Measurements from ENCODE around the gene CCIN.
"Not testable (repeated sequence)": the region's sequence is repeated elsewhere in the genome, so short reads cannot be mapped to it uniquely, and the experiment has no call there.

Gene CCIN

GRCh38 chr9:36161187-36161586, 8.0 kb upstream of the CCIN start:
- H3K4me3 ChIP-seq (ENCODE audit: low read length): no peak overlapping the region
- no peak for TF ChIP-seq ZNF274 (IDR thresholded peaks at IDR 0.05; ENCODE audit: low read depth, low read length)

DNA sequence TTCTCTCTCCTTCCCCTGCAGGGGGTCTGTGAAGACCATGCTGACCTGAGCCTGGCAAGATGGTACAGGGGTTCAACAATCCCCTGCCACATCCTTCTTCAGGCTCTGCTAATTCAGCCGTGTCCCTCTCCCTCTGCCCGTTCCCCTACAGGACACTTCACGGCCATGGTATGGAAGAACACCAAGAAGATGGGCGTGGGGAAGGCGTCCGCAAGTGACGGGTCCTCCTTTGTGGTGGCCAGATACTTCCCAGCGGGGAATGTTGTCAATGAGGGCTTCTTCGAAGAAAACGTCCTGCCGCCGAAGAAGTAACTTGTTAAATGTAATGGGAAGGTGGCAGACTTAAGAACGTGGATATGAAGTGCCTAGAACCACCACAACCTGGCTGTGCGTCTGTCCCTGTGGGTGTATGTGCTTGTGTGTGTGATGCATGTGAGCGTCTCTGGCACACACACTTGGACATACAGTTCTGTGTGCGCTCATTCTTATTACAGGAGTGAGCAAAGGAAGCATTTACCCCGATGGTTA, 6.9 kb upstream of the CCIN start:
- no peak overlapping the region for H3K4me3 ChIP-seq (ENCODE audit: low read length)
- TF ChIP-seq ZNF274 (IDR thresholded peaks at IDR 0.05; ENCODE audit: low read depth, low read length): no peak

DNA sequence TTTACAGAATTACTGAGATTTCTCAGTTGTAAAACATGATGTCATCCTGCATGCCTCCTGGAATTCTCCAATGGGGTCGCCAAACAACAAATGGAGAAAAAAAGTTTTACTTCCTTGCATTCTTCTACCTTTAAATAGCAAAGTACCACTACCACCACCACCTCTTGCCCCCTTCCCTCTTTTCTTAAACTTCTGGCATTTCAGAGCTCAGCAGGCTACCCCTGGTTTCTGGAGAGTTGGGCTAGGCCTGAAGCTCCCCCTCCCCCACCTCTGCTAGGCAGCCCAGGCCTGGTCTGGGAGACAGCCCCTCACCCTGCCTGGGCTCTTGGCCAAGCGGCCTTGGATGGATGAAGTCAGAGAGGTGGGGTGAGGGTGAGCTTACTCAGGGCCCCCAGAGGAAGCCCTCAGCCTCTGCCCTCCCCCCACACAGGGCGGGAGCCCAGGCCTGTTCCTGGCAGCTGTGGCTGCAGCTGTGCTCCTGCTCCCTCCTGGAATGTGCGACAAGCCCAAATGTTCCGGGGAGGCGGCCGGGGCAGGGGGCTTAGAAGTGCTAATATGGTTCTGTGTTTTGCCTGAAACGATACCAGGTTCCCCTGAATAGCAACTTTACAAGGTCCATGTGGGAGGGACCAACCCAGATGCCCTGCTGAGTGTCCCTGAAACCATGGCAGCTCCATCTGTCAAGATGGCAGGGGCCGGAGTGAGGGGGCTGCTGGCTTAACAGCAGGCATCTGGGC, 6.0 kb upstream of the CCIN start:
- TF ChIP-seq ZNF274 (IDR thresholded peaks at IDR 0.05; ENCODE audit: low read depth, low read length): no peak

DNA sequence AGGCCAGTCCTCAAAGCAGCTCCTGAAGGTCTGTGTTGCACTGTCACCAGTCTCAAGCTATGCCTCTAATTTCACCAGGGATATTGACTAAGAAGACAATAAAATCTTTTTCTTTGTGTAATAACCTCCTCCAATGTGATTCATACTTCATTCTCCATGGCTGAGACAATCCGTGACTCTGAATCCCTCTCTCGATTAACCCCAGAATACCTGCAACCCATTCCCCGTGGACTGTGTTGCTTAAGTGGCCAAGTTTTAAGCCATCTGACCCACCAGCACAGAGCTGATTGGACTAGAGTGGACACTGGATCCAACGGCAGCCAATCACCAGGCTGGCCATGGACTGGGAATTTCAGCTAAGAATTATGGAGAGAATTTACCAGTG, 5.4 kb upstream of the CCIN start:
- no peak overlapping the region for H3K4me3 ChIP-seq (ENCODE audit: low read length)
- TF ChIP-seq ZNF274 (IDR thresholded peaks at IDR 0.05; ENCODE audit: low read depth, low read length): no peak

More for the DNA sequence above, 6.0 kb upstream of the CCIN start:
- no peak overlapping the region for H3K4me3 ChIP-seq (ENCODE audit: low read length)

- no peak overlapping the region for H3K4me3 ChIP-seq (ENCODE audit: low read length)
- TF ChIP-seq ZNF274 (IDR thresholded peaks at IDR 0.05; ENCODE audit: low read depth, low read length): no peak
Observed at GRCh38 chr9:36164372-36164771, 4.8 kb upstream of the CCIN start.

DNA sequence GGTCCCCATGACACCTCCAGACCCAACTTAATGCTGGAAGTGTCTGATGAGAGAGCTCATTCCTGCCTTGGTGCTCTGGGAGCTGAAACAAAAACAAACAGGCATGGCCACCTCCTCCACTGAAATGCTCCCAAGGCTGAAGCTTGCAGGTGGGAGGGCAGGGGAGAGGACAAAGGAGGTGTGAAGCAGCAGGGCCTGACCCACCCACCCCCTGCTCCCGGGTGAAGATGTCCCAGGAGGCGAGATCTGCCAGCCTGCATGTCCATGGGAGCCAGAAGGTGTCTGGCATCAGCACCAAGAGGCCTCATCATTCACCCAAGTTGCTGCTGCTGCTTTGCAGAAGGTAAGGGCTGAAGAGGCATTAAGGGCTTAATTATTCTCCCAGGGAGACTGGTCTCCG, 4.2 kb upstream of the CCIN start:
- H3K4me3 ChIP-seq (ENCODE audit: low read length): no peak overlapping the region
- TF ChIP-seq ZNF274 (IDR thresholded peaks at IDR 0.05; ENCODE audit: low read depth, low read length): no peak

DNA sequence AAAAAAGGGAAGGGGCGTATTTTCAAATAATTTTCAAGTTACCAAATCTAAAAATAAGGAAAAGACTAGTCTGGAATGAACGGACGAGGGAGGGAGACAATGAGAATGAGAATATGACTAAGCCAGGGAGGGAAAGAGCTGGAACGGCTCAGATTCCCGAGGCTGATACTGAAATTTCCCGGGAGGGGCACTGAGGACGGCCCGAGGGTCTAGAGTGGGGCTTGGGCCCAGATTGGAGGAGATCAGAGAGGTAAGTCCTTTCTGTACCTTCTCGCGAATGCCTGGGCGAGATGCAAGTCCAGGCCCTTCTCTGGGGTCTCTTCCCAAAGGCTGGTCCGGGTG, 3.4 kb upstream of the CCIN start:
- TF ChIP-seq ZNF274 (IDR thresholded peaks at IDR 0.05; ENCODE audit: low read depth, low read length): no peak
- H3K4me3 ChIP-seq (ENCODE audit: low read length): no peak overlapping the region

DNA sequence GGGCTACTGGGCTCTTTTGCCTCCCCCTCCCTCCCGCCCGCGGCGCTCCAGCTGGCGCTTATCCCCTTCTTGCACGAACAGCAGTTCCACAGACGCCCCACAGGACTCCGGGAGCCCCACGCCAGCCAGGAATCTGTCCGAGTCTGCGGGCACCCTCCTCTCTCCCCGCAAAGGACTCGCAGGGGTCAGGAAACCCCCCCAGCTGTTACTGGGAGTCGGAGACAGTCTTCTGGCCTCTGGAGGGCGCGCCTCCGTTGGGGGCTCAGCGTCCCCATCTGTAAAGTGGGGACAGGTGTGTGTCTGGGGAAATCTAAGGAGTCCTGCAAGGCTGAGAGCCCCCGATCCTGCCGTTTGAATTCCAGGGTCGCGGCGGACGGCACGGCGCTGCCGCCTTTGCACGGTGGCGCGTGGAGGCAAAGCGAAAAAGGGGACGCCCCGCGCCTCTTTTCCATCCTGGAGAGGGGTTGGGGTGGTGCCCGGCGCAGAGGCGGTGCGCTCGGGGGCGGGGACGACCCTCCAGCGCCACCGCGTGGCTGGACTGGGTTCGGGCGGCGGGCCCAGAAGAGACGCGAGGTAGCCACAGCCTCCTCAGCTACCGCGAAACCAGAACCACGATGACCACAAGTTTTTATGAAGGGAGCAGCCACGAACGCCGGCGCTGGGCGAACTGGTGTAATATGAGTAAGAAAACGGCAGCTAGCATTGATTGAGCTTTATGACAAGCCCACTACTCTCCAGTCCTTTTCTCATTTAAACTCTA, 2.8 kb upstream of the CCIN start:
- TF ChIP-seq ZNF274 (IDR thresholded peaks at IDR 0.05; ENCODE audit: low read depth, low read length): no peak
- peak overlapping the region; percentile 7; the same call in 1 of the 2 replicates for H3K4me3 ChIP-seq (ENCODE audit: low read length)

GRCh38 chr9:36169708-36170107, 520 bp downstream of the CCIN start:
- TF ChIP-seq ZNF274 (IDR thresholded peaks at IDR 0.05; ENCODE audit: low read depth, low read length): no peak
- H3K4me3 ChIP-seq (ENCODE audit: low read length): no peak overlapping the region

- no peak for TF ChIP-seq ZNF274 (IDR thresholded peaks at IDR 0.05; ENCODE audit: low read depth, low read length)
- no peak overlapping the region for H3K4me3 ChIP-seq (ENCODE audit: low read length)
Observed at GRCh38 chr9:36170531-36170930, 1.3 kb downstream of the CCIN start.

DNA sequence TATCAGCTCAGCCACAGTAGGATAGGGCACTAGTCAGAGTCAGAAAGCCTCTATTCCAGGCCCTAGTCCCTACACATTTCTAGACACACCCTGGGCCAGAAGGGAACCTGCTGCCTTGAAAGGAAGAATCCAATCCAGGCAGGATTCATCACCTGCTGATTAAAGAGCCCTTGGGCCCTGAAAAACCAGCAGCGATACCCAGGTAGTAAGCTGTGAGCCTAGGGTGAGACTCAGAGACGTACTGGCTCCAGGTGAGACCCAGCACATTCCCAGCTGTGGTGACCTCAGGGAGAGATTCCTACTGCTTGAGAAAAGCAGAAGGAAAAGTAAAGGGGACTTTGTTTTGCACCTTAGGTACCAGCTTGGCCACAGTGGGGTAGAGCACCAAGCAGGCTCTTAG, 4.7 kb downstream of the CCIN start:
- H3K4me3 ChIP-seq (ENCODE audit: low read length): no peak overlapping the region
- no peak for TF ChIP-seq ZNF274 (IDR thresholded peaks at IDR 0.05; ENCODE audit: low read depth, low read length)

DNA sequence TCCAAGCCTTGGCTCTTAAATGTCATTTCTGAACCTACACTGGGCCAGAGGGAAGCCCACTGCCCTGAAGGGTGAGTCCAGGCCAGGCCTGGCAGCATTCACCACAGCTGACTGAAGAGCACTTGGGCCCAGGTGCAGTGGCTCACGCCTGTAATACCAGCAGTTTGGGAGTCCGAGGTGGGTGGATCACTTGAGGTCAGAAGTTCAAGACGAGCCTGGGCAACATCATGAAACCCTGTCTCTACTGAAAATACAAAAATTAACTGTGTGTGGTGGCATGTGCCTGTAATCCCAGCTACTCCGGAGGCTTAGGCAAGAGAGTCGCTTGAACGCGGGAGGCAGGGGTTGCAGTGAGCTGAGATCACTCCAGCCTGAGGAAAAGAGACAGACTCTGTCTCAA, 5.1 kb downstream of the CCIN start:
- no peak overlapping the region for H3K4me3 ChIP-seq (ENCODE audit: low read length)
- TF ChIP-seq ZNF274 (IDR thresholded peaks at IDR 0.05; ENCODE audit: low read depth, low read length): no peak

- TF ChIP-seq ZNF274 (IDR thresholded peaks at IDR 0.05; ENCODE audit: low read depth, low read length): no peak
- no peak overlapping the region for H3K4me3 ChIP-seq (ENCODE audit: low read length)
Observed at GRCh38 chr9:36174731-36175130, 5.5 kb downstream of the CCIN start.

- H3K4me3 ChIP-seq (ENCODE audit: low read length): not testable (repeated sequence)
Observed at GRCh38 chr9:36175209-36175608, 6.0 kb downstream of the CCIN start.

DNA sequence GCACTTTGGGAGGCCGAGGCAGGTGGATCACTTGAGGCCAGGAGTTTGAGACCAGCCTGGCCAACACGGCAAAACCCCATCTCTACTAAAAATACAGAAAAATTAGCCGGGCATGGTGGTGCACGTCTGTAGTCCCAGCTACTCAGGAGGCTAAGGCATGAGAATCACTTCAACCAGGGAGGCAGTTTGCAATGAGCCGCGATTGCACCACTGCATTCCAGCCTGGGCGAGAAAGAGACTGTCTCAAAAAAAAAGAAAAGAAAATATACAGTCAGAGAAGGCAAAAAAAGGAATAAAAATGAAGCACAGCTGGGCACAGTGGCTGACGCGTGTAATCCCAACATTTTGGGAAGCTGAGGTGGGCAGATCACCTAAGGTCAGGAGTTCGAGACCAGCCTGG, 7.3 kb downstream of the CCIN start:
- not testable (repeated sequence) for H3K4me3 ChIP-seq (ENCODE audit: low read length)
